Activated CD8-positive, alpha-beta T cell treated with anti-CD3 and anti-CD28 coated beads for 36 hours (primary cell): Measurements from ENCODE around the gene TMEM223. TPM values are rescaled to one million over a fixed set of nuclear protein-coding genes. Genes with fewer than 3 reads are reported as not detected.
A peak's percentile ranks its signal among the peaks of the same experiment; 100 is the strongest.
"Not testable (repeated sequence)": the region's sequence is repeated elsewhere in the genome, so short reads cannot be mapped to it uniquely, and the experiment has no call there.

Source experiments
- ATAC-seq: fragments of 200-7000 bp; cut with Tn5 transposase; one replicate; pipeline ENCODE4 v1.10.0; 2021; ENCODE audit warnings: mild to moderate bottlenecking, moderate library complexity
- CTCF ChIA-PET: fragments of 350-600 bp; sonication (Branson Sonifier 250); formaldehyde crosslinking; loops from one replicate; lab custom pipeline; 2021; ENCODE audit warnings: antibody characterized with exemption; lab: Charles Lee
- POLR2A ChIA-PET: fragments of 350-600 bp; sonication (Branson Sonifier 250); formaldehyde crosslinking; loops from one replicate; lab custom pipeline; 2021; ENCODE audit warnings: antibody characterized with exemption; lab: Charles Lee
- DNase-seq: peaks from one replicate; pipeline ENCODE4 v3.0.0-alpha.2; 2020
- H3K27ac Mint-ChIP-seq: one replicate; pipeline ENCODE4 v1.8.0; 2021; ENCODE audit warnings: mild to moderate bottlenecking, mixed read lengths
- H3K27me3 Mint-ChIP-seq: one replicate; pipeline ENCODE4 v1.8.0; 2021; ENCODE audit warnings: mixed read lengths
- H3K36me3 Mint-ChIP-seq: one replicate; pipeline ENCODE4 v1.8.0; 2021; ENCODE audit warnings: low read depth, mixed read lengths
- H3K4me1 Mint-ChIP-seq: one replicate; pipeline ENCODE4 v1.8.0; 2021; ENCODE audit warnings: low read depth, mixed read lengths
- H3K4me3 Mint-ChIP-seq: one replicate; pipeline ENCODE4 v1.8.0; 2021; ENCODE audit warnings: mild to moderate bottlenecking, moderate library complexity, mixed read lengths
- H3K9me3 Mint-ChIP-seq: one replicate; pipeline ENCODE4 v1.8.0; 2021; ENCODE audit warnings: mixed read lengths
- CTCF ChIP-seq: fragments of 200-600 bp; IDR thresholded peaks from one replicate; pipeline ENCODE4 v1.8.0; 2022; ENCODE audit warnings: antibody characterized with exemption, mild to moderate bottlenecking
- intact Hi-C: fragments of 100-400 bp; cut with micrococcal nuclease; formaldehyde crosslinking; loops from one replicate; pipeline ENCODE4 v1.10.0; 2022
- total RNA-seq, 2 experiments: library from RNA; stranded (reverse); gene quantifications; one replicate each; pipeline ENCODE4 v1.2.3, GENCODE V29; 2021

The TMEM223 gene
- total RNA-seq, 2 experiments from 2014 or later, result 12.3 to 12.7 TPM

GRCh38 chr11:62832336-62833234, 40.8 kb upstream of the TMEM223 start, which contains the start of gene TEX54:
Gene TEX54 (minus strand): TSS chr11:62832841.
- CTCF ChIA-PET, result interaction anchor here (0.8 to 1.8 kb wide), 3 partner anchors 9 to 46 kb away, joined by 3 to 17 read pairs (median 6); partner anchors contain the start of gene TMEM179B
- intact Hi-C loops, result loop anchor here (5.0 kb wide), 1 partner anchor 45 kb away; the partner anchor contains the start of gene TMEM179B
- ATAC-seq (peak; percentile 1), DNase-seq (no peak)
- Mint-ChIP-seq H3K36me3 (peaks cover 27% of the 10 kb centered on the region), H3K27me3 (no peaks in the 10 kb centered on the region), H3K4me3 (peak within 1 kb of the TSS; percentile 88), H3K4me1 (peaks cover 52% of the 10 kb centered on the region), H3K9me3 (no peaks in the 10 kb centered on the region), H3K27ac (peak within 1 kb of the TSS; percentile 95)
- no peak for TF ChIP-seq CTCF
- POLR2A ChIA-PET, result interaction anchor here (0.5 to 17.2 kb wide), 28 partner anchors 8 to 166 kb away, joined by 3 to 997 read pairs (median 6); partner anchors contain the start of genes HNRNPUL2, NXF1, SLC3A2 and TAF6L

GRCh38 chr11:62831520-62832335, 39.9 kb upstream of the TMEM223 start, which contains the start of gene STX5:
Gene STX5 (minus strand): TSS chr11:62832051. CDS start chr11:62831243, 808 bp downstream.
- Mint-ChIP-seq H3K4me1 (peaks cover 47% of the 10 kb centered on the region), H3K36me3 (peaks cover 28% of the 10 kb centered on the region), H3K9me3 (no peaks in the 10 kb centered on the region), H3K27me3 (no peaks in the 10 kb centered on the region), H3K27ac (peak within 1 kb of the TSS; percentile 95), H3K4me3 (peak within 1 kb of the TSS; percentile 88)
- ATAC-seq (peak; percentile 95), DNase-seq (peak; percentile 100)
- intact Hi-C loops, result loop anchor here (5.0 kb wide), 1 partner anchor 44 kb away; the partner anchor contains the start of gene TMEM179B
- ChIA-PET POLR2A (interaction anchor here (0.5 to 17.2 kb wide), 22 partner anchors 8 to 166 kb away, joined by 3 to 997 read pairs (median 6); partner anchors contain the start of genes HNRNPUL2, NXF1, SLC3A2 and TMEM179B), CTCF (interaction anchor here (0.7 to 1.8 kb wide), 6 partner anchors 9 to 240 kb away, joined by 3 to 17 read pairs (median 4); partner anchors contain the start of genes NXF1, TMEM179B and TUT1)
- no peak for TF ChIP-seq CTCF

- peak overlapping the region; percentile 95 for H3K27ac Mint-ChIP-seq
- POLR2A ChIA-PET, result interaction anchor here (1.0 to 17.2 kb wide), 11 partner anchors 10 to 50 kb away, joined by 4 to 997 read pairs (median 9); partner anchors contain the start of genes NXF1, SLC3A2 and TMEM179B
- H3K9me3 Mint-ChIP-seq, result no peaks in the 10 kb centered on the region
- no peak for ATAC-seq
- peaks cover 25% of the 10 kb centered on the region for H3K36me3 Mint-ChIP-seq
- no peaks in the 10 kb centered on the region for H3K27me3 Mint-ChIP-seq
- intact Hi-C loops, result loop anchor here (5.0 kb wide), 1 partner anchor 44 kb away; the partner anchor contains the start of gene TMEM179B
- no peak for TF ChIP-seq CTCF
- peak; percentile 44 for DNase-seq
- peak overlapping the region; percentile 88 for H3K4me3 Mint-ChIP-seq
- CTCF ChIA-PET, result interaction anchor here (0.9 to 4.6 kb wide), 7 partner anchors 10 to 240 kb away, joined by 3 to 34 read pairs (median 4); partner anchors contain the start of genes NXF1, TMEM179B and TUT1
- peaks cover 41% of the 10 kb centered on the region for H3K4me1 Mint-ChIP-seq
These were observed 39.2 kb upstream of the TMEM223 start for GRCh38 chr11:62830904-62831519.

GRCh38 chr11:62828130-62828529, 36.3 kb upstream of the TMEM223 start:
- H3K4me3 Mint-ChIP-seq, H3K9me3 Mint-ChIP-seq, intact Hi-C loops, ATAC-seq, H3K27me3 Mint-ChIP-seq, DNase-seq, H3K27ac Mint-ChIP-seq: not testable (repeated sequence)
- CTCF ChIA-PET, result interaction anchor here (0.8 to 4.6 kb wide), 8 partner anchors 12 to 42 kb away, joined by 3 to 34 read pairs (median 7); partner anchors contain the start of genes NXF1, TMEM179B and WDR74
- Mint-ChIP-seq H3K4me1 (peaks cover 24% of the 10 kb centered on the region), H3K36me3 (peaks cover 25% of the 10 kb centered on the region)
- POLR2A ChIA-PET, result interaction anchor here (0.7 to 4.7 kb wide), 13 partner anchors 12 to 163 kb away, joined by 3 to 40 read pairs (median 3); partner anchors contain the start of genes C11orf98, CSKMT, NXF1 and WDR74
